ENCODE results near the gene KCNMA1.

Gene KCNMA1

DNA sequence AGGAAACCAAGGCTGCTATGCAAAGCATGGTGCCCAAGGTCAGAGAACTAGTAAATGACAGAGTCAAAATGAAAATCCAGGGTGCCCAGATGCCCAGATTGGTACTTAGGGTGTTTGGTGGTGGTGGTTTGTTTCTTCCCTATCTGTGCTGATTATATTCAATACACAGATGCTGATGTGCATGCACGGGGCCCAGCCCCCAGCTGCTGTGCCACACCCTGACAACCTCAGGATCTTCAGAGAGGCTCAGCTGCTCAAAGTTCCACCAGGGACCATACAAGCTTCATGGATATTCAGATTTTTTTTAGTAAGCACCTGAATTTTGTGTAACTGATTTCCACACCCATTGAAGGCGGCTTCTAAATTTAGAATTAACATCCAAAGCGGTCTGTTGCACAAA is 75.6 kb downstream of the KCNMA1 start:
- no peak for DNase-seq (ENCODE audit: low read depth, low spot score)

DNA sequence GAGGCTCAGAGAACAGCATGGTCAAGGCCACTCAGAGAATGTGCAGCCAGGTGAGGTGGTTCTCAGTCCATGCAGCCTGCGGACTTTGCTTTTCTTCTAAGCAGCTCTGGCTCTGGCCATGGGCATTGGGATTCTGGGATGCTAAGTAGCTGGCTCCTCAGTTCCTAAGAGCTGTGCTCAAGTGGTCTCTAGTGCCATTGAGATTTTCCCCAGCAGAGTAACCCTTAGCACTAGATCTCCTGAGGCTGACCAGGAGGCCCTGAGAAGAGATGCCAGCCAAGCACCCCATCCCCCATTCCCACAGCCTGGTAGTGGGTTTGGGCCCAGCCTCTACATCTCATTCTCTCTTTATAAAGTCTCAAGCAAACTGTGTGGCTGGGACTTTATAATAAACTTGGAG is 77.1 kb downstream of the KCNMA1 start:
- DNase-seq (ENCODE audit: low read depth, low spot score): no peak

DNA sequence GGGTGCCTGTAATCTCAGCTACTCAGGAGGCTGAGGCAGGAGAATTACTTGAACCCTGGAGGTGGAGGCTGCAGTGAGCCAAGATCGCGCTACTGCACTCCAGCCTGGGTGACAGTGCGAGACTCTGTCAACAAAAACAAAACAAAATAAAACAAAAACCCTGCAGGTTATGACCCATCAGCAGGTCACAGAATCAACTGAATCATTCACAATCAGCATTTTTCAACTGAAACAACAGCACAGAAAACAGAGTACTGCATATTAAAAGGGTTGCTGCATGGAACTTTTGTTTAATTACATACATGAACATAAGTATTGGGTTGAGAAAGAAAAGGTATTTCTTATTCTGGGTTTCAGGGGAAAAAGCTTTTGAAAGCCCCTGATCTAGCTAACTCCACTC is 77.6 kb downstream of the KCNMA1 start:
- DNase-seq (ENCODE audit: low read depth, low spot score): no peak

DNA sequence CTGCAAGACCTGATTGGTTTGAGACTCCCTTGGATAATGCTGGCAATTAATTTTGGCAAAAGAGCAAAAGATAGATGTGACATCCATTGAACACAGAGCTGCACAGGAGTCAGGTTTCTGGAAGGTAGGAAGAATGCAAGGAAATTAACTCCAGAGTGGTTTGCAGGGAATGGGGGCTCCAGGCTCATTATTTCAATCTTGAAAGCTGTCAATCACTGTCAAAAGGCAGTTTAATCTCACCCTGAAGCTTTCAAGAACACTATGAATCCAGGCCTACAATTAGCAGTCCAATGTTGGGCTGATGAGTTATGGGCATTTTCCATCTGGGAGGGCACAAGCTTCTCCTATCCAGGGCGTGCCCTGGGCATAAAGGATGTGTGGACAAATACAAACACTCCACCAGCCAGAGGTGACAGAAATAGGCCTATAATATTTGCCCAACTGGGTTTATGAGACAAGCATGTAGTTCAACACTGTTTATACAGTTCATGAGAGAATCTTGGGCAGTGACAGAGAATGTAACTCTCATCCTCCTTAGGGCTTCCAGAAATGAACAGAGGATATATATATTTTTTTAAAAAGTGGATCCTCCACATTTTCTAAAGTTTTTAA is 80.5 kb downstream of the KCNMA1 start:
- no peak for DNase-seq (ENCODE audit: low read depth, low spot score)

DNA sequence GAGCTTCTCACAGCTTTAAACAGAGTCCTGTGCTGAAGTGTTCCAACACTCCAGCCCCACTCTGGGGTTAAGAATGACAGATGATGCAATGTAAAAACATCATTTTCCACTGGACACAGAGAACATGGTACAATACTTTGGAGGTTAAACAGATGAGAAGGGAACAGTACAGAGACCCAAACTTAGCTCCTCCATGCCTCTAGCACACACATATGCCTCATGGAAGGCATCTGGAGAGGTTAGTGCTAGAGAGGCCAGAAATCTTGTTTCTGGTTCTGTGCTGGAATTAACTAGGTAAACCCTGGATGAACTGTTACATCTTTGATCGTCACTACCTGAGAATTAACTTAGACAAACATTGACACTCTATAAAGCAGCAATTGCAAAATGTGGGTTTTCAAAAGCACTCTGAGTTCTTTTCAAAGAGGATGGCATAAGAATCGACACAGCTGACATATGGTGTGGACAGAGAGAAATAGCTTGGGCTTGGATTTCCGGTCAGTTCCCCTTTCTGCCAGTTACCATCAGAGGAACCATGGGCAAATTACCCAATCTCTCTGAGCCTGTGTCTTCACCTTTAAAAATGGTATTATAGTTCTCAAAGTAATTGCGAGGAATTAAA is 81.9 kb downstream of the KCNMA1 start:
- DNase-seq (ENCODE audit: low read depth, low spot score): no peak

DNA sequence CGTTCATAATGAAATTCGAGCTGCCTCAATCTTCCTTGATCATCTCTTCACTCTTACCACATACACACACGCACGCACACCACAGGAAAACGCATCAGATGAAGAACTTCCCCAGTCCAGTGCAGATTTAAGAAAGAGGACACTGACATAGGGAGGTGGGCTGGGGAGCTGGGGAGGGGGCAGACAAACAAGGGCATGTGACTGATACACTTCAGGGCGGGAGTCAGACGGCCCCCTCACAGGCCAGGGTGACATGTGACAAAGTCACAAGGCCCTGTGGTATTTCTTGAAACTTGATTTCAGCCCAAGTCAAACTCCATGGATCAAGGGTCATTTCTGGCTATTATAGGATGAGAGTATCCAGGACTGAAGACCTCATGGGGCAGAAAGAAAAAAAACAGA is 82.6 kb downstream of the KCNMA1 start:
- no peak for DNase-seq (ENCODE audit: low read depth, low spot score)

DNA sequence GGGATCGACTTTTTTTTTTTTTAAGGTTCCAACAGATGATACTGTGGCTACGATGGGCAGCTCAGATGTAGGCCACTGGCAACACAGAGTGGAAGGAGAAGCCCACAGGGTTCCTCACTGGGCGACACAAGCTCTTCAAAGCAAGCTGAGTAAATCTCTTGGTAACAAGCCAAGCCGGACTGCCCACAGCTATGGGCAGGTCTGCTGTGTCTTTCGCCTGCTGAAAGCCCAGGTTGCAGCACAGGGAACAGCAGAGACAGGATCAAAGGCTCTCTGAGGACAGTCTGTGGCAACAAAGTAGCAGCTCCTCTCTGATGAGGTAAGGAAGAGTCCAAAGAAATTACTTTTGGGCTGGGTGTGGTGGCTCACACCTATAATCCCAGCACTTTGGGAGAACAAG is 83.6 kb downstream of the KCNMA1 start:
- DNase-seq (ENCODE audit: low read depth, low spot score): no peak

DNA sequence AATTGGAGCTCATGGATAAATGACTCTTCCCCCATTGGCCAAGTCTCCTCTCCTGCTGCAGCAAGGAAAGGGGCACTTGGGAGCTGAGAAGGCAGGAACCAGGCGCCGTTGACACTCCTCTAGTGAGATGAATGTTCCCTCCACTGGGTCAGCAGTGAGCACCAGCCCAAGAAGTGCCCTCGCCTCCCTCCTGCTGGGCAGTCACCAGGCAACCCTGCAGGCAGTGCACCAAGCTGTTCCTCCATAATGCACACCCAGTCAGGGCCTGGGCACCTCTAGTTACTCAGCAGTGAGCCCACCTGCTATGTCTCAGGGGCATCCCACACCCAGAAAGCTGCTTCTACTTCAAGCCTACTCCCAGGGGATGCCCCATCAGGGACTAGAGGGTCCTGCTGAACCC is 84.3 kb downstream of the KCNMA1 start:
- no peak for DNase-seq (ENCODE audit: low read depth, low spot score)

DNA sequence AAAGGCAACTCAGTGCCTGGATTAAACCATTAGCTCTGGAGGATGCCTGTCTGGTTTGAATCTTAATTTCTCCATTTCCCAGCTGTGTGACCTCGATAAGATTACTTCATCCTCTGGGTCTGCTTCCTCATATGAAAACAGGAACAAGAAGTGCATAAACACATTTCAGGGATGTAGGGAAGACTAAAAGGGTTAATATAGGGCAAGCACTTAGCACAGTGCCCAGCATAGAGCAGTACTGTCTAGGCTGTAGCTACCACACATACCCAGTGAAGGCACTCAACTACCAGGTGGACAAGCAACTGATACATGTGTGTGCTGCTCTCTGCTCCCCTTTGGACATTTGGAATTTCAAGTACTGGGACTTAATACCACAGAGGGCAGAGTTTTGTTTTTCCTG is 85.4 kb downstream of the KCNMA1 start:
- no peak for DNase-seq (ENCODE audit: low read depth, low spot score)

DNA sequence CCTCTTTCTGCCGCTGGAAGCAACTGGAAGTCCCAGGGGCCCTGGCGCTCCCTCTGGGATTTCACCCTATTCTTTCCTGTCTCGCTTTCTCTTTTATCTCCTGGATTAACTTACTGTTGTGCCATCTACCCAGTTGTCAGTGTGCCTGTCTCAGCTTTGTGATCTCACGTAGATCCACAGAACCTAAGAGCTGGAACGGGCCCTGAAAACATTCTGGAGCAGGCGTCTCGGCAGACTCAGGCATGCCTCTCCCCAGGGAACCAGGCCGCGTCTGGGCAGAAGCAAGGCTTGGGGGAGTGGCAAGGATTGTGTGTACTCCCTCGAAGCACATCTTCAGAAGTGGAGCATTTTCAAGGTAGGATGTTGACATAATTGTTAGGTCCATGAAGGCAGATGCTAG is 87.2 kb downstream of the KCNMA1 start:
- no peak for DNase-seq (ENCODE audit: low read depth, low spot score)

DNA sequence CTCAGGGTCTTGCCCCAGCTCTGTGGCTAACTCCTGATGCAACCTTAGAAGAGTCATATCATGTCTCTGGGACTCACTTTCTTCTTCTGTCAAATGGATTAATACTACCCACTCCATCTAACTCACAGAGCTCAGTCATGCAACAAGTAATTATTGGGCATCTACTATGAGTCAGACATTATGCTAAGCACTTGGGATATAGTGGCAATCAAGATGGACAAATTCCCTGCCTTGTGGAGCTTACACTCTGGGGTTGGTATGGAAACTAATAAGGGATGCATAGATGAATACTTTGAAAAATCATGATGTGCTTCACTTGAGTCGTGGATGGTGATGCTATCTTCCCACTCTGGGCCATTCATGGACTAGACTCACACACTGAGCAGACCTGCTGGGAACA is 88.9 kb downstream of the KCNMA1 start:
- no peak for DNase-seq (ENCODE audit: low read depth, low spot score)

DNA sequence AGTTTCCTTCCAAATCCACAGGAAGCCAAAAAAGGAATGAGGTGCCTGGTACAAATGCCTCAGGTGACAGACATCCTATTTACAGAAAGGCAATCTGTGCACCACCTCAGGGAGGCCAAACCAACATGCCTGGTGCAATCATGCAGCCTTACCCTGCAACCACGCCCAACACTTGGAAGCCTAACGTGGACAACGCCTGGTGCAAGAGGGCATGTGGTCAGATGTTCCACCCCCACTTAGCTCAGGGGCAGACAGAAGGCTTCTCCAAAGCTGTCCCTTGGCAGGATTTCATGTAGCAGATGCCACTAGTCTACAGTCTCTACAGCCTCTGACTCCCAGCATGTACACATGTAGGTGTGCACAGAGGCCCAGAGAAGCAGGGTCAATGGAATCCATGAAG is 89.5 kb downstream of the KCNMA1 start:
- no peak for DNase-seq (ENCODE audit: low read depth, low spot score)

DNA sequence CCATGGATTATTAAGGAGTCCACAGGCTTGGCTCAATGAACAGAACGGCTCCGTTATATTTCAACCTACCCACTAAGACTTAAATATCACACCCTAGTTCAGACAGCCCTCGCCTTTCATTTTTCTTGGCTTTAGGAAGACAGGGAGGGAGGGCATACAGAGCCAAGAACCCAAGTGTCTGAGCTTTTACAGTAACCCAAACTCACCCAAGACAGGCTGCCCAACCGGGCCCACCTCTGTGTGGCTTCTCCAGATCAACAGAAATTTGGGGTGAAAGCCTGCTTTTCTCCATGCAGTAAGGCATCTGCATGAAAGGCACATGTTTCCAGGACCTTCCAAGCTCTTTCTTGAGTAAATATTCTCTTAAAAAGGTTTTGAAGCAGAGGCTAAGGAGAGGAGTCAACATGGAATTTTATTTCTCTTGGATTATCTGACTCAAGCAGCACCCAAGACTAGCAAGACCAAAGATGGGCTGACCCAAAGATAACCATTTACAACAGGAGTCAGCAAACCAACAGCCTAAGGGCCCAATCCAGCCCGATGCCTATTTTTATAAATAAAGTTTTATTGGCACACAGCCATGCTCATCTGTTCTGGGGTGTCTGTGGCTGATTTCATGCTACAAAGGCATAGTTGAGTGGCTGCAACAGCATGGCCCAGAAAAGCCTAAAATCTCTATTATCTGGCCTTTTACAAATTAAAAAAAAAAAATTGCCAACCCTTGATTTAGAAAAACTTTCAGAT is 90.1 kb downstream of the KCNMA1 start:
- DNase-seq (ENCODE audit: low read depth, low spot score): no peak

DNA sequence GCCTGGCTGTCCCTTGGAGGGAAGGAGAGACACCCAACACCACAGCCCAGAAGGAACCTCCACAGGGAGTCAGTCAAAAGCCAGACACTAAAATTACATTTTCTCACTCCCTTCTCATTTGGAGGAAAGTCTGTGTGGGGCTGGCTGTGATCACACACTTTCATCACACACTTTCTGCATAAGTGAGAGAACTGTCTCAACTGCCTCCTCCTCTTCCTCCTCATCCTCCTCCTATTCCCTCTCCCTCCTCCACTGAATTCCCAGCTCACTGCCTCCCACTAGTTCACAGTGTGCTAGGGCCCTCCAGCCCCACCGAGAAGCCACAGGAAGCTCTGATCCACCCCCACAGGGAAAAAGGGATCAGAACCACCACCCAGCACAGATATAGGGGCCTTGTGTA is 91.6 kb downstream of the KCNMA1 start:
- no peak for DNase-seq (ENCODE audit: low read depth, low spot score)

DNA sequence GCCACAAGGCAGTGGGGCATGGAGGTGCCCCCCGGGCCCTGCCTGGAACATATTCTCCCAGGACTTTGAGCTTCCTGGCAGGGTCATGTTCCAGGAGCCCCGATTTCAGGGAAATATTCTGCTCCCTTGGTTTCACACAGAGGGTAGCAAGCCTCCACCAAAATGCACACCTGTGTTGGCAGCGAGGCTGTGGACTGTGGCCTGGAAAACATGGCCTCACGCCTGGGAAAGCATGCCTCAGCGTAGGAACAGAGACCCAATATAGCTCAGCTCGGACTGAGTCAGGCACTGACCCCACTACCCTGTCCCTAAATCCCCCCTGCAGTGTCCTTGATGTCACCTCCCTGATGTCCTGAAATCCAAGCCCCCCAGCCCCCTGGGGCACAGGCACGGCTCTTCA is 92.0 kb downstream of the KCNMA1 start:
- no peak for DNase-seq (ENCODE audit: low read depth, low spot score)

DNA sequence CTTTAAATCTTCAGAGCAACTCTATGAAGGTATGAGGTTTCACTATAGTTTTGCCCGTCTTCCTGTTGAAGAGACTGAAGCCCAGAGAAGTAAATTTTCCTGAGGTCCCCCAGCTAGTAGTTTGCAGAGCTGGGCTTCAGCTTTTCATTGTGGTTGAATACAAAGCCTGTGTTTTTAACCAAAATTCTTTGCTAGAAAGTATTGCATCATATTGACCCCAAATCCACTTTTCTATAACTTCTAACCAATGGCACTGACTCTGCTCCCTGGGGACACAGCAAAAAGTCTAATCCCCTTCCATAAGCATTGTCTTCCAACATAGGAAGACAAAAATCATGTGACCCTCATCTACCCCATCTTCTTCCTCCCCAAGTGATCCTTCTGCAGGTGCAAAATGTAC is 93.0 kb downstream of the KCNMA1 start:
- DNase-seq (ENCODE audit: low read depth, low spot score): no peak

DNA sequence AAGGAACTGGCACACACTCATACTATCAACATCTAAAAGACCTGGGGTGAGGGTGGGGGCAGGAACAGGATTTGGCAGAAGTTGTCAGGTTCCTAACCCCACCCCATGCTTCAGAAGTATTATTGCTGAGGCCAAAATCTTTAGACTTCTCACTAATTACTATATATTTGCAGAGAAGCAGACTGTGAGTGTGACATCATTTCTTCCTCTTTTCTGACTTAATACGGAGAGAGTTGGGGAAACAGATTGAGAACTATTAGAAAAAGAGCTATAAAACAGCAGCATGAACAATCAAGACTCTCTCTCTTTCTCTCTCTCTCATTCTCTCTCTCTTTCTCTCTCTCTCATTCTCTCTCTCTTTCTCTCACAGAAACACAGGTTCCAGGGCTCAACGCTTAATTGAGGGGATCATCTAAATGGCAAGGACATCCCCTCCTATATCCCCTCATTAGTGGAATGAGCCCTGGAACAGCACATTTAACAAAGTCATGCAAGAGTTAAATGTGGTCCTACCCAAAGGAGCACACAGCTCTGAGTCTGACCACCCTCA is 94.8 kb downstream of the KCNMA1 start:
- DNase-seq (ENCODE audit: low read depth, low spot score): no peak

DNA sequence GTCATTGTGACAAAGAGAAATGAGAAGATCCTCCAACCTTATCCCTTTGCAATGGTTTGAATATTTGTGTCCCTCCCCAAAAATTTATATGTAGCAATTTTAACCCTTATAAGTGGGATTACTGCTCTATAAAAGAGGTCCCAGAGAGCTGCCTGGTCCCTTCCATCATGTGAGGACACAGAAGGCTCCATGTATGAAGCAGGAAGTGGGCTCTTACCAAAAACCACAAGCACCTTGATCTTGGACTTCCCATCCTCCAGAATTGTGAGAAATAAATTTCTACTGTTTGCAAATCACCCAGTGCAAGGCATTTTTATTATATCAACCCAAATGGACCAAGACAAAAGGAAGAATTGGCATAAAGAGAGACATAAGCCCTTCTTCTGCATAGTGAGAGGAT is 95.7 kb downstream of the KCNMA1 start:
- no peak for DNase-seq (ENCODE audit: low read depth, low spot score)

DNA sequence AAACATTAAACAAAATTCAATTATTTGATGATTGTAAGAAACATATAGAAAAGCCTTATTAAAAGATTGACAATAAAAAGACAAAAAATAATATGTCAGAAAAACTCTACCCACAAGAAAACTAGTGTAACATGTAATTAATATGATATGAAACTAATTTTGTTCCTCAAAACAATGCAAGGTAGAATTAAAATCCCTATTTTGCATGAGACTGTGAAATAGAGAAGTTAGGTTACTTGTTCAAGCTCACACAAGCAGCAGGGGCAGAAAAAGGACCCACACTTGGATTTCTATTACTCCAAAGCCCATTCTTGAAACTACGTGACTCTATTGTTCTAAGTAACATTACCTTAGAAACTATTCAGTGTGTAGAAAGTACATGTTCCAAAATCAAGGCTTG is 96.4 kb downstream of the KCNMA1 start:
- no peak for DNase-seq (ENCODE audit: low read depth, low spot score)

DNA sequence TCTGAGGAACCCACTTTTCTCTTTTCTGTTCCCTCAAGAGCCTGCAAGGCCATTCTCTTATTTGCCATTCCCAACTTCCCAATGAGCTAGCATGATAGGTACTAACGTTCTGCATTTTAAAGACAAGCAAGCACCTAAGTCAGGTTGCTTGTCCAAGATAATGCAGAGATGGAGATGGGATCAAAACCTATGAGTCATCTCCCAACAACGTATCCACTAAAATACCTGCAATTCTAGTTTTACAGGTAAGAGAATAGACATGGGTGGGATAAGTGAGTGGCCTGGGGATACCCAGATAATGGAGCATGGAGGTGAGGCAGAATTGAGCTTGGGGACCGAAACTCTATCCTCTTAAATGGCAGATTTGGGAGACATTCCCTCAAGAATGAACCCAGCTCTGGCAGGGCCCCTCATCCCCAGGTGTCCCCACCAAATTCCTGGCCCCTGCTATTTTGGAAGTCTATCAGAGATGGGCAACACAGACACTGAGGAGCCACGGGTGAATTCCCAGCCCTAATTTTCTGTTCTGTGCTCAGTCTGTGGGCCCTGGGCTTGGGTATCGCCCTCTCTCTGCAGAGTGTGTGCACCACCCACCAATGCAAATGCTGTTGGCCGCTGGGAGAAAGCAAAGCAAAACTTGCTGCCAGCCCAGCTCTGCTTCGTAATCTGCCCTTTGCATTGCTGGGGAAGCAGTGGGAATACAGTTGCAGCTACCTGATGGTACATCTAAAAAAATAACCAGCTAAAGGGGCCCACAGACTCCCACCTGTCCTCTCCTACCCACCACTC is 98.3 kb downstream of the KCNMA1 start:
- no peak for DNase-seq (ENCODE audit: low read depth, low spot score)

DNA sequence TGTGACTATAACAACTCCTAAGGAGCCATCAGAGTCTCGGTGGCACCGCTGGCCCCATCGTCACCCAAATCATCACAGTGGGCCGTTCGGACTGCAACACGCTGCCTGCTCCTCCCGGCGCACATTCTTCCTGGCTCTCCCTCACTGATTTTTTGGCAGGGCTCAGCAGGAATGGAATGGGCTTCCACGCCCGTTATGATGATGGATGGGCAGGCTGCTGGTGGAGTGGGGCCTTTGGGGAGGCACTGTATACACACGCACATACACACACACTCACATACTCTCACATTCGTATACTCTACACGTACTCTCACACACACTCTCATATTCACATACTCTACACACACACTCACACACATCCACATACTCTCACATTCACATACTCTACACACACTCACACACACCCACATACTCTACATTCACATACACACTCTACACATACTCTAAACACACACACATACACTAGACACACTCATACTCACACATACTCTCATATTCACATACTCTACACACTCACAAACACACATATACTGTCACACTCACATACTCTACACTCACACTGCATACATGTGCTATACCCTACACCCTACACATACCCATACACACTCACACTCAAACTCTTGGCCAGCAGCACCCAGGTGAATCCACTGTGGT is 99.8 kb downstream of the KCNMA1 start:
- DNase-seq (ENCODE audit: low read depth, low spot score): no peak

DNA sequence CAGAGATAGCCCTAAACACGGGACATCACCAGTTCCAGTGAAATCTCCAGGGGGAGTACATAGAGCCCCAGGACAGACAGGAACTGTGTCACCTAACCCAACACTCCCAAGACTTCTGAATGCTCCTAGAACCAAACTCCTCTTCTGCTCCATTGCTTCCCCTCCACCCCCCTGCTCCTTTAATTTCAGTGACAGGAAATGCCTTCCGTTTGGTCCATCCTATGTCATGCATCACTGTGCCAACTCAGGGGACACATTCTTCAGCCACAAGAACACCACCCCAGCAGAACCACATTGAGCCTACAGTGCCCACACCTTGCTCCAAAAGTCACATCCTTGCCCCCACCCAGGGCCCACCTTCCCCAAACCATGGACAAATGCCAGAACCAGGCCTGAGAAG is 100.5 kb downstream of the KCNMA1 start:
- no peak for DNase-seq (ENCODE audit: low read depth, low spot score)

Data from ELF-1 (cell line).